ENCODE data around the gene MRNIP. TPM values are rescaled to one million over a fixed set of nuclear protein-coding genes. Genes with fewer than 3 reads are reported as not detected.

MRNIP gene
- total RNA-seq, 1 donor from 2014 or later, result 21.4 TPM

- Histone ChIP-seq H3K9me3 (ENCODE audit: control insufficient read depth in 3 of 3, low read length in 3 of 3) (no peaks in the 10 kb centered on the region), H3K27ac (ENCODE audit: low read depth, low read length) (peak overlapping the region; percentile 71), H3K36me3 (ENCODE audit: control insufficient read depth in 3 of 3, insufficient read depth in 3 of 3, low read length in 3 of 3) (peaks cover 29 to 36% (median 32%) of the 10 kb centered on the region in 3 donors), H3K27me3 (ENCODE audit: control insufficient read depth in 3 of 3, insufficient read depth in 3 of 3, low read length in 3 of 3) (no peaks in the 10 kb centered on the region), H3K4me1 (ENCODE audit: control insufficient read depth in 3 of 3, insufficient read depth in 3 of 3, low read length in 3 of 3) (peaks cover 16 to 31% (median 25%) of the 10 kb centered on the region in 3 donors), H3K4me3 (ENCODE audit: low read length in 3 of 3) (no peak overlapping the region), H3K9ac (ENCODE audit: low read depth in 1 of 3, low read length in 3 of 3) (no peak overlapping the region)
Observed at GRCh38 chr5:179901462-179901861, 42.8 kb upstream of the MRNIP start.

- peak overlapping the region; percentile 4 to 35 (median 35) for H3K4me3 ChIP-seq (ENCODE audit: low read length in 3 of 3)
- peak overlapping the region; percentile 71 for H3K27ac ChIP-seq (ENCODE audit: low read depth, low read length)
- peaks cover 32 to 39% (median 38%) of the 10 kb centered on the region in 3 donors for H3K36me3 ChIP-seq (ENCODE audit: control insufficient read depth in 3 of 3, insufficient read depth in 3 of 3, low read length in 3 of 3)
- peak overlapping the region in 2 of 3 donors; percentile 63 to 70 for H3K9ac ChIP-seq (ENCODE audit: low read depth in 1 of 3, low read length in 3 of 3)
- H3K4me1 ChIP-seq (ENCODE audit: control insufficient read depth in 3 of 3, insufficient read depth in 3 of 3, low read length in 3 of 3), result peaks cover 12 to 26% (median 21%) of the 10 kb centered on the region in 3 donors
- H3K9me3 ChIP-seq (ENCODE audit: control insufficient read depth in 3 of 3, low read length in 3 of 3), result no peaks in the 10 kb centered on the region
- H3K27me3 ChIP-seq (ENCODE audit: control insufficient read depth in 3 of 3, insufficient read depth in 3 of 3, low read length in 3 of 3), result no peaks in the 10 kb centered on the region
Observed at GRCh38 chr5:179900711-179901110, 42.1 kb upstream of the MRNIP start.

- H3K27me3 ChIP-seq (ENCODE audit: control insufficient read depth in 3 of 3, insufficient read depth in 3 of 3, low read length in 3 of 3), result no peaks in the 10 kb centered on the region
- peaks cover 12 to 26% (median 21%) of the 10 kb centered on the region in 3 donors for H3K4me1 ChIP-seq (ENCODE audit: control insufficient read depth in 3 of 3, insufficient read depth in 3 of 3, low read length in 3 of 3)
- H3K9me3 ChIP-seq (ENCODE audit: control insufficient read depth in 3 of 3, low read length in 3 of 3), result no peaks in the 10 kb centered on the region
- H3K36me3 ChIP-seq (ENCODE audit: control insufficient read depth in 3 of 3, insufficient read depth in 3 of 3, low read length in 3 of 3), result peaks cover 35 to 44% (median 43%) of the 10 kb centered on the region in 3 donors
- H3K4me3 ChIP-seq (ENCODE audit: low read length in 3 of 3), result peak overlapping the region in 2 of 3 donors; percentile 35
- peak overlapping the region; percentile 71 for H3K27ac ChIP-seq (ENCODE audit: low read depth, low read length)
- H3K9ac ChIP-seq (ENCODE audit: low read depth in 1 of 3, low read length in 3 of 3), result peak overlapping the region in 1 of 3 donors; percentile 70
Observed at GRCh38 chr5:179900206-179900605, 41.6 kb upstream of the MRNIP start.

GRCh38 chr5:179895861-179896260, 37.2 kb upstream of the MRNIP start:
- Histone ChIP-seq H3K9me3 (ENCODE audit: control insufficient read depth in 3 of 3, low read length in 3 of 3) (no peaks in the 10 kb centered on the region), H3K36me3 (ENCODE audit: control insufficient read depth in 3 of 3, insufficient read depth in 3 of 3, low read length in 3 of 3) (peaks cover 54 to 67% (median 59%) of the 10 kb centered on the region in 3 donors), H3K4me1 (ENCODE audit: control insufficient read depth in 3 of 3, insufficient read depth in 3 of 3, low read length in 3 of 3) (peaks cover under 1 to 10% (median 8%) of the 10 kb centered on the region in 3 donors), H3K4me3 (ENCODE audit: low read length in 3 of 3) (no peak overlapping the region), H3K27me3 (ENCODE audit: control insufficient read depth in 3 of 3, insufficient read depth in 3 of 3, low read length in 3 of 3) (no peaks in the 10 kb centered on the region), H3K9ac (ENCODE audit: low read depth in 1 of 3, low read length in 3 of 3) (no peak overlapping the region), H3K27ac (ENCODE audit: low read depth, low read length) (no peak overlapping the region)

- H3K27ac ChIP-seq (ENCODE audit: low read depth, low read length), result no peak overlapping the region
- no peak overlapping the region for H3K9ac ChIP-seq (ENCODE audit: low read depth in 1 of 3, low read length in 3 of 3)
- no peak overlapping the region for H3K4me3 ChIP-seq (ENCODE audit: low read length in 3 of 3)
- H3K36me3 ChIP-seq (ENCODE audit: control insufficient read depth in 3 of 3, insufficient read depth in 3 of 3, low read length in 3 of 3), result peaks cover 68 to 84% (median 71%) of the 10 kb centered on the region in 3 donors
- H3K4me1 ChIP-seq (ENCODE audit: control insufficient read depth in 3 of 3, insufficient read depth in 3 of 3, low read length in 3 of 3), result no peaks in the 10 kb centered on the region
- H3K9me3 ChIP-seq (ENCODE audit: control insufficient read depth in 3 of 3, low read length in 3 of 3), result no peaks in the 10 kb centered on the region
- H3K27me3 ChIP-seq (ENCODE audit: control insufficient read depth in 3 of 3, insufficient read depth in 3 of 3, low read length in 3 of 3), result no peaks in the 10 kb centered on the region
Observed at GRCh38 chr5:179893958-179894895, 35.6 kb upstream of the MRNIP start.

- no peak overlapping the region for H3K27ac ChIP-seq (ENCODE audit: low read depth, low read length)
- H3K27me3 ChIP-seq (ENCODE audit: control insufficient read depth in 3 of 3, insufficient read depth in 3 of 3, low read length in 3 of 3), result no peaks in the 10 kb centered on the region
- no peak overlapping the region for H3K4me3 ChIP-seq (ENCODE audit: low read length in 3 of 3)
- no peaks in the 10 kb centered on the region for H3K9me3 ChIP-seq (ENCODE audit: control insufficient read depth in 3 of 3, low read length in 3 of 3)
- H3K4me1 ChIP-seq (ENCODE audit: control insufficient read depth in 3 of 3, insufficient read depth in 3 of 3, low read length in 3 of 3), result no peaks in the 10 kb centered on the region
- H3K36me3 ChIP-seq (ENCODE audit: control insufficient read depth in 3 of 3, insufficient read depth in 3 of 3, low read length in 3 of 3), result peaks cover 68 to 86% (median 74%) of the 10 kb centered on the region in 3 donors
- no peak overlapping the region for H3K9ac ChIP-seq (ENCODE audit: low read depth in 1 of 3, low read length in 3 of 3)
Observed at GRCh38 chr5:179893076-179893957, 34.7 kb upstream of the MRNIP start.

GRCh38 chr5:179892255-179892654, 33.6 kb upstream of the MRNIP start:
- H3K9ac ChIP-seq (ENCODE audit: low read depth in 1 of 3, low read length in 3 of 3), result no peak overlapping the region
- H3K4me3 ChIP-seq (ENCODE audit: low read length in 3 of 3), result no peak overlapping the region
- no peaks in the 10 kb centered on the region for H3K27me3 ChIP-seq (ENCODE audit: control insufficient read depth in 3 of 3, insufficient read depth in 3 of 3, low read length in 3 of 3)
- H3K9me3 ChIP-seq (ENCODE audit: control insufficient read depth in 3 of 3, low read length in 3 of 3), result no peaks in the 10 kb centered on the region
- H3K4me1 ChIP-seq (ENCODE audit: control insufficient read depth in 3 of 3, insufficient read depth in 3 of 3, low read length in 3 of 3), result peaks cover 3 to 6% (median 5%) of the 10 kb centered on the region in 3 donors
- no peak overlapping the region for H3K27ac ChIP-seq (ENCODE audit: low read depth, low read length)
- H3K36me3 ChIP-seq (ENCODE audit: control insufficient read depth in 3 of 3, insufficient read depth in 3 of 3, low read length in 3 of 3), result peaks cover 73 to 85% (median 77%) of the 10 kb centered on the region in 3 donors

- Histone ChIP-seq H3K27me3 (ENCODE audit: control insufficient read depth in 3 of 3, insufficient read depth in 3 of 3, low read length in 3 of 3) (no peaks in the 10 kb centered on the region), H3K9ac (ENCODE audit: low read depth in 1 of 3, low read length in 3 of 3) (no peak overlapping the region)
Observed at GRCh38 chr5:179890751-179891682, 32.4 kb upstream of the MRNIP start.

GRCh38 chr5:179889885-179890284, 31.3 kb upstream of the MRNIP start:
- no peak overlapping the region for H3K9ac ChIP-seq (ENCODE audit: low read depth in 1 of 3, low read length in 3 of 3)
- H3K36me3 ChIP-seq (ENCODE audit: control insufficient read depth in 3 of 3, insufficient read depth in 3 of 3, low read length in 3 of 3), result peaks cover 70 to 72% (median 71%) of the 10 kb centered on the region in 3 donors
- H3K27ac ChIP-seq (ENCODE audit: low read depth, low read length), result no peak overlapping the region
- H3K4me3 ChIP-seq (ENCODE audit: low read length in 3 of 3), result no peak overlapping the region
- H3K4me1 ChIP-seq (ENCODE audit: control insufficient read depth in 3 of 3, insufficient read depth in 3 of 3, low read length in 3 of 3), result peaks cover 13 to 23% (median 22%) of the 10 kb centered on the region in 3 donors
- H3K9me3 ChIP-seq (ENCODE audit: control insufficient read depth in 3 of 3, low read length in 3 of 3), result no peaks in the 10 kb centered on the region
- H3K27me3 ChIP-seq (ENCODE audit: control insufficient read depth in 3 of 3, insufficient read depth in 3 of 3, low read length in 3 of 3), result no peaks in the 10 kb centered on the region

More at GRCh38 chr5:179890751-179891682, 32.4 kb upstream of the MRNIP start:
- Histone ChIP-seq H3K9me3 (ENCODE audit: control insufficient read depth in 3 of 3, low read length in 3 of 3) (no peaks in the 10 kb centered on the region), H3K4me1 (ENCODE audit: control insufficient read depth in 3 of 3, insufficient read depth in 3 of 3, low read length in 3 of 3) (peaks cover 7 to 18% (median 16%) of the 10 kb centered on the region in 3 donors), H3K4me3 (ENCODE audit: low read length in 3 of 3) (no peak overlapping the region), H3K36me3 (ENCODE audit: control insufficient read depth in 3 of 3, insufficient read depth in 3 of 3, low read length in 3 of 3) (peaks cover 73 to 80% (median 78%) of the 10 kb centered on the region in 3 donors), H3K27ac (ENCODE audit: low read depth, low read length) (no peak overlapping the region)

Data from skeletal muscle tissue (tissue), 4 donors.